ENCODE data around the gene MGMT. TPM values are rescaled to one million over a fixed set of nuclear protein-coding genes. Genes with fewer than 3 reads are reported as not detected.

MGMT gene
- total RNA-seq, 6 experiments from 2014 or later: 8.9 to 18.0 (median 10.0) TPM

DNA sequence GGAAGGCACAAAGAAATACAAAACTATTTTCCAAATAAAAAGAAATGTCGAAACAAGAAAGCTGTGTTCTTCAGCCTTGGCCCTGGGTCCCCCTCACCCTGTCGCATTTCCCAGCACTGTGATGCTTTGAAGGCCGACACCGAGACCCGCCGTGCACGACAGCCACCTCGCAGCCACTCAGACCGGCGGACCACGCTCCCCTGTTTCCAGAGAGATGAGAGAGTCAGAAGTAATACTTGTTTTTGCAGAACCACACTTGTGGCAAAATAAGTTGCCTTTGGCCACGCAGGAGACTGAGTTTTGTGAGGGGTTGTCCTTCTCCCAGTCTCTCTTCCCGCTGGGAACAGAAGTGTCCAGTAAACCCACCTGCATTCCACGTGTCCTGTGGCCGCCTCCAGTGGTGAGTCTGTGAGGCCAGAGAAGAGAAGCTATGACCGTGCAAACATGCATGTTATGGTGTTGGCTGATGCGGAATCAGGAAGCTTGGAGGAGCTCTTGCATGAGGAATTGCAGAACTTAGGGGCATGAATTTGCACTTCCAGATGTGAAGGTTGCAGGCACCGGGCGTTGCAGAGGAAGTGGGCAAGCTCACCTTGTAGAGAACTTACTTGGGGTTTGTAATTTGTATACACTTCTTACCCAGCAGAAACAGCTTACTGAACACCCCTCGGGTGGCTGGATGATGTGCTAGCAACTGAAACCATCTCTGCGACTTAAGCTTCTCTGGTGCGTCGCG, 302.5 kb downstream of the MGMT start:
- peaks cover 49% of the 10 kb centered on the region for H3K9me3 Mint-ChIP-seq
- TF ChIP-seq, protein P1, sequence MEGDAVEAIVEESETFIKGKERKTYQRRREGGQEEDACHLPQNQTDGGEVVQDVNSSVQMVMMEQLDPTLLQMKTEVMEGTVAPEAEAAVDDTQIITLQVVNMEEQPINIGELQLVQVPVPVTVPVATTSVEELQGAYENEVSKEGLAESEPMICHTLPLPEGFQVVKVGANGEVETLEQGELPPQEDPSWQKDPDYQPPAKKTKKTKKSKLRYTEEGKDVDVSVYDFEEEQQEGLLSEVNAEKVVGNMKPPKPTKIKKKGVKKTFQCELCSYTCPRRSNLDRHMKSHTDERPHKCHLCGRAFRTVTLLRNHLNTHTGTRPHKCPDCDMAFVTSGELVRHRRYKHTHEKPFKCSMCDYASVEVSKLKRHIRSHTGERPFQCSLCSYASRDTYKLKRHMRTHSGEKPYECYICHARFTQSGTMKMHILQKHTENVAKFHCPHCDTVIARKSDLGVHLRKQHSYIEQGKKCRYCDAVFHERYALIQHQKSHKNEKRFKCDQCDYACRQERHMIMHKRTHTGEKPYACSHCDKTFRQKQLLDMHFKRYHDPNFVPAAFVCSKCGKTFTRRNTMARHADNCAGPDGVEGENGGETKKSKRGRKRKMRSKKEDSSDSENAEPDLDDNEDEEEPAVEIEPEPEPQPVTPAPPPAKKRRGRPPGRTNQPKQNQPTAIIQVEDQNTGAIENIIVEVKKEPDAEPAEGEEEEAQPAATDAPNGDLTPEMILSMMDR (IDR thresholded peaks at IDR 0.05): no peak
- H3K4me1 Mint-ChIP-seq (ENCODE audit: low read depth): no peaks in the 10 kb centered on the region
- H3K27ac Mint-ChIP-seq: no peak overlapping the region
- no peaks in the 10 kb centered on the region for H3K27me3 Mint-ChIP-seq (ENCODE audit: insufficient read depth)
- peaks cover 21% of the 10 kb centered on the region for H3K36me3 Mint-ChIP-seq (ENCODE audit: low read depth)
- no peak overlapping the region for H3K4me3 Mint-ChIP-seq
- no peak for DNase-seq

DNA sequence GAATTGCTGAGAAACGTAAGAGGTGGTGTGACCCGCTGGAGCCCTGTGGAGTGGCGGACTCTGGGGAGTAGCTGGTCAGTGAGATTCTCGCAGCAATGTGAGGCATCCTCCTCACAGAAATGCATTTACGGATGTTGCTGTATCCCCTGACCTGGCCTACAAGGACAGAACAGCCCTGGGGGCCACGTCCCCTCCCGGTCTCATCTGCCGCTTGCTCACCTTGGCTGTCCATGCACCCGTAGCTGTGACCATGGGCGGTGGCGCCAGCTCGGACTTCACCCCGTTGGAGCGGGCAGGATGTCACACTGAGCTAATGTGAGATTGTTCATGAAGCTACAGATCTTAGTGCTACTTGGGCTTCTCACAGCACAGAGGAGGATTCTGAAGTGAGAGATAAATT, 303.2 kb downstream of the MGMT start:
- no peak for DNase-seq
- no peak overlapping the region for H3K27ac Mint-ChIP-seq
- H3K27me3 Mint-ChIP-seq (ENCODE audit: insufficient read depth): no peaks in the 10 kb centered on the region
- H3K4me3 Mint-ChIP-seq: no peak overlapping the region
- peaks cover 49% of the 10 kb centered on the region for H3K9me3 Mint-ChIP-seq
- peaks cover 21% of the 10 kb centered on the region for H3K36me3 Mint-ChIP-seq (ENCODE audit: low read depth)
- no peaks in the 10 kb centered on the region for H3K4me1 Mint-ChIP-seq (ENCODE audit: low read depth)
- TF ChIP-seq, protein P1 (IDR thresholded peaks at IDR 0.05): no peak

DNA sequence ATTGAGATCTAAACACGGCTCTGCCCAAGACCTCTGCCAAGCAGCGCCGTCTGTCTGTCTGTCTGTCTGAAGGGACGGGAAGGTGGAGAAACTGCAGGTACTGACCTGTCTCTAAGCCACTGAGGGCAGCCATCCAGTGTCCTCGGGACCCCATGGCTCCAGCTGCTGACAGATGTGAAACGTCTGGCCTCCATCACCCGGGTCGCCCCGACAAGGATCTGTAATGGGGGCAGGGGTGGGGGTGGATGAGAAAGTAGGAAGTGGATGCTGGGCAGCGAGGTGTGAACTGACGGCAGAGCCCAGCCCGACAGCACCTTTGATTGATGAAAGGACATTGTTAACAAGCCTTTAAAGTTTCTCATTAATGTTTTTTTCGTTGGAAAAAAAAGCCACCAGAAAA, 304.0 kb downstream of the MGMT start:
- no peak for DNase-seq
- no peaks in the 10 kb centered on the region for H3K4me1 Mint-ChIP-seq (ENCODE audit: low read depth)
- H3K27ac Mint-ChIP-seq: no peak overlapping the region
- no peak overlapping the region for H3K4me3 Mint-ChIP-seq
- H3K9me3 Mint-ChIP-seq: peaks cover 52% of the 10 kb centered on the region
- TF ChIP-seq, protein P1 (IDR thresholded peaks at IDR 0.05): no peak
- H3K36me3 Mint-ChIP-seq (ENCODE audit: low read depth): peaks cover 20% of the 10 kb centered on the region
- no peaks in the 10 kb centered on the region for H3K27me3 Mint-ChIP-seq (ENCODE audit: insufficient read depth)

DNA sequence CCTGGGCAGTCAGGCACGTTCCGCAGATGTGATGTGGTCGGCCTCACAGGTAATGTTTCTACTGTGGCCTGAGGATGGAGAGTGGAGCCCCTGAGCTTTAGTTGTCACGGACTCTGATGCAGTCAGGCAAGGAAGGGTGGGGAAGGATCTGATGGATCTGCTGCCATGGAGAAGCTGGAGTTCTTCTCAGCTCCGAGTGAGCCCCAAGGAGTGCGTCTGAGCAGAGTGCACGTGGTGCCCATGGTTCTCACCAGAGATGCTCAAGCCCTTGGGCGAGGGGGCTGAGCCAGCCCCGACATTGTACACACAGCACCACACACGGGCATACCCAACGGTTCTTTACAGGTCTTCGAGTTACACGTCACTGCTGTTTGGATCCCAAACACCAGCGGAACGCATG, 304.5 kb downstream of the MGMT start:
- no peaks in the 10 kb centered on the region for H3K4me1 Mint-ChIP-seq (ENCODE audit: low read depth)

DNA sequence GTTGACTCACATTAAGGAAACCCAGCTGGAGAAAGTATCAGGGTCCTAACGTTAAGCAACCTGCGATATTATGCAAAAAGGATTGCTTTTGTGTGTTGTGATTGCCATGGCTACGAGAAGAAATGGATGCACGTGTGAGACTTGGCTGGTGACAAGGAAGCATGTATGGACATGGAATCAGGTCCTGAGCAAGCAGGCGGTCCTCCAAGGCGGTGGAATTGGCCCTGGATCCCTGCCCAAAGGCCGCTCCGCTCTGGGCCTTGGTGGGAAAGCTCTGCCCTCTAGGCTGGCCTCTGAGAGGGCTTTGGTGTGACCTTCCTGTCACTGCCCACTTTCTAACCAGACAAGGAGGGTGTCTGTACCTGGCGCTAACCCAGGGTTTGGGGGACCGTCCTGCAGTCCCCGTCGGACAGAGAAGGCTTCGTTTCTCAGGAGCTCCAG, 305.0 kb downstream of the MGMT start:
- DNase-seq: no peak
- no peak overlapping the region for H3K4me3 Mint-ChIP-seq
- H3K9me3 Mint-ChIP-seq: peaks cover 56% of the 10 kb centered on the region
- H3K27me3 Mint-ChIP-seq (ENCODE audit: insufficient read depth): no peaks in the 10 kb centered on the region; the same call in 1 of the 2 replicates
- H3K36me3 Mint-ChIP-seq (ENCODE audit: low read depth): peaks cover 19% of the 10 kb centered on the region
- no peak overlapping the region for H3K27ac Mint-ChIP-seq
- H3K4me1 Mint-ChIP-seq (ENCODE audit: low read depth): no peaks in the 10 kb centered on the region
- TF ChIP-seq, protein P1 (IDR thresholded peaks at IDR 0.05): no peak

More for the DNA sequence above, 304.5 kb downstream of the MGMT start:
- peaks cover 17% of the 10 kb centered on the region; the same call in 1 of the 2 replicates for H3K36me3 Mint-ChIP-seq (ENCODE audit: low read depth)
- H3K27ac Mint-ChIP-seq: no peak overlapping the region
- no peak for DNase-seq
- H3K4me3 Mint-ChIP-seq: no peak overlapping the region
- no peaks in the 10 kb centered on the region; the same call in 1 of the 2 replicates for H3K27me3 Mint-ChIP-seq (ENCODE audit: insufficient read depth)
- TF ChIP-seq, protein P1 (IDR thresholded peaks at IDR 0.05): no peak
- H3K9me3 Mint-ChIP-seq: peaks cover 52% of the 10 kb centered on the region

Measured in HFFc6 (cell line).